Muscle layer of colon (tissue), 2 donors: Measurements from ENCODE around the gene RARRES1.

Experiments used
- H3K27ac ChIP-seq: one replicate; pipeline ENCODE4 v1.7.0; 2013; ENCODE audit warnings: low read depth, mild to moderate bottlenecking, low read length, moderate library complexity
- H3K27me3 ChIP-seq, 2 donors: one replicate each; pipeline ENCODE4 v1.7.0; 2013; ENCODE audit warnings: low read length in 2 of 2, mild to moderate bottlenecking in 2 of 2; ENCODE audit not compliant: insufficient read depth in 2 of 2, control insufficient read depth in 1 of 2
- H3K36me3 ChIP-seq: one replicate; pipeline ENCODE4 v1.7.0; 2013; ENCODE audit warnings: mild to moderate bottlenecking, low read length; ENCODE audit not compliant: insufficient read depth
- H3K4me1 ChIP-seq: one replicate; pipeline ENCODE4 v1.7.0; 2013; ENCODE audit warnings: mild to moderate bottlenecking, low read length; ENCODE audit not compliant: insufficient read depth
- H3K4me3 ChIP-seq, 2 donors: one replicate each; pipeline ENCODE4 v1.7.0; 2013; ENCODE audit warnings: low read length in 2 of 2, low read depth in 1 of 2, mild to moderate bottlenecking in 1 of 2, moderate library complexity in 1 of 2
- H3K9ac ChIP-seq: one replicate; pipeline ENCODE4 v1.7.0; 2013; ENCODE audit warnings: low read length
- H3K9me3 ChIP-seq: one replicate; pipeline ENCODE4 v1.7.0; 2013; ENCODE audit warnings: mild to moderate bottlenecking, low read length
- donor health status: abdominal sarcoma.
- donor health status: Adenocarcinoma of cecum.

Gene RARRES1

GRCh38 chr3:158742871-158743663, 10.8 kb upstream of the RARRES1 start:
- no peaks in the 10 kb centered on the region for H3K4me1 ChIP-seq
- H3K27me3 ChIP-seq, result no peaks in the 10 kb centered on the region
- no peaks in the 10 kb centered on the region for H3K9me3 ChIP-seq
- no peak overlapping the region for H3K27ac ChIP-seq
- peaks cover 30% of the 10 kb centered on the region for H3K36me3 ChIP-seq
- H3K9ac ChIP-seq, result no peak overlapping the region
- H3K4me3 ChIP-seq, result no peak overlapping the region

DNA sequence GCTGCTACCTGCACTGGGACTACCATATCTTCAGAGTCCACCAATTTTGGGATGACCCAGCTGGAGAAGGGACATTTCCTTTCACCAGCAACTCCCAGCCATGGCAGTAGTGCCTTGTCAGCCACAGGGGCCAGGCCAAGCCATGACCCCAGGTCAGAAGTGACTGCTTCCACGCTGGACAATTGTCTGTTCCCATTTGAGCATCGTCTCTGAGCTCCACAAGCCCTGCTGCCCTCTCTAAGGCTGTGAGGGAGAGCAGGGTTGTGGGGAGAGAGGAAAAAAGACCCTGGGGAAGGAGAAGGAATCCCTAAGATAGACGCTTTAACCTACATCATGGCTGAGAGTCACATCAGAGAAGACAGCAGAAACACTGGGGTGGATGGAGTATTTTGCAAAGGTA, 7.4 kb upstream of the RARRES1 start:
- Histone ChIP-seq H3K36me3 (peaks cover 17% of the 10 kb centered on the region), H3K4me3 (no peak overlapping the region), H3K9ac (no peak overlapping the region), H3K27ac (no peak overlapping the region), H3K9me3 (no peaks in the 10 kb centered on the region), H3K27me3 (no peaks in the 10 kb centered on the region), H3K4me1 (no peaks in the 10 kb centered on the region)

GRCh38 chr3:158739078-158739477, 6.8 kb upstream of the RARRES1 start:
- H3K27ac ChIP-seq, result no peak overlapping the region
- H3K4me3 ChIP-seq, result no peak overlapping the region
- H3K36me3 ChIP-seq, result peaks cover 12% of the 10 kb centered on the region
- H3K9ac ChIP-seq, result no peak overlapping the region
- no peaks in the 10 kb centered on the region for H3K4me1 ChIP-seq
- H3K9me3 ChIP-seq, result no peaks in the 10 kb centered on the region
- no peaks in the 10 kb centered on the region for H3K27me3 ChIP-seq

GRCh38 chr3:158738653-158739052, 6.4 kb upstream of the RARRES1 start:
- Histone ChIP-seq H3K9ac (no peak overlapping the region), H3K9me3 (no peaks in the 10 kb centered on the region), H3K4me3 (no peak overlapping the region), H3K27ac (no peak overlapping the region), H3K4me1 (no peaks in the 10 kb centered on the region), H3K36me3 (peaks cover 7% of the 10 kb centered on the region), H3K27me3 (no peaks in the 10 kb centered on the region)

- Histone ChIP-seq H3K4me3 (no peak overlapping the region), H3K27ac (no peak overlapping the region), H3K4me1 (no peaks in the 10 kb centered on the region), H3K36me3 (peaks cover 4% of the 10 kb centered on the region), H3K9ac (no peak overlapping the region), H3K9me3 (no peaks in the 10 kb centered on the region), H3K27me3 (no peaks in the 10 kb centered on the region)
Measured at GRCh38 chr3:158737976-158738615, 5.8 kb upstream of the RARRES1 start.

- Histone ChIP-seq H3K9me3 (no peaks in the 10 kb centered on the region), H3K4me1 (peaks cover 4% of the 10 kb centered on the region), H3K36me3 (peaks cover 4% of the 10 kb centered on the region), H3K27me3 (no peaks in the 10 kb centered on the region), H3K4me3 (no peak overlapping the region), H3K9ac (no peak overlapping the region), H3K27ac (no peak overlapping the region)
Measured at GRCh38 chr3:158737410-158737809, 5.2 kb upstream of the RARRES1 start.

- H3K4me1 ChIP-seq, result peaks cover 13% of the 10 kb centered on the region
- no peak overlapping the region for H3K4me3 ChIP-seq
- no peak overlapping the region for H3K9ac ChIP-seq
- no peak overlapping the region for H3K27ac ChIP-seq
- peaks cover 4% of the 10 kb centered on the region for H3K36me3 ChIP-seq
- no peaks in the 10 kb centered on the region for H3K9me3 ChIP-seq
- H3K27me3 ChIP-seq, result no peaks in the 10 kb centered on the region
Measured at GRCh38 chr3:158735296-158736033, 3.2 kb upstream of the RARRES1 start.

GRCh38 chr3:158733656-158734055, 1.4 kb upstream of the RARRES1 start:
- no peak overlapping the region for H3K27ac ChIP-seq
- H3K9me3 ChIP-seq, result no peaks in the 10 kb centered on the region
- no peaks in the 10 kb centered on the region for H3K27me3 ChIP-seq
- peaks cover 13% of the 10 kb centered on the region for H3K4me1 ChIP-seq
- no peak overlapping the region for H3K9ac ChIP-seq
- peaks cover 4% of the 10 kb centered on the region for H3K36me3 ChIP-seq
- H3K4me3 ChIP-seq, result no peak overlapping the region

- H3K4me3 ChIP-seq, result peak overlapping the region; percentile 73 to 84
- peak overlapping the region; percentile 65 for H3K27ac ChIP-seq
- peaks cover 13% of the 10 kb centered on the region for H3K4me1 ChIP-seq
- peaks cover 4% of the 10 kb centered on the region for H3K36me3 ChIP-seq
- H3K27me3 ChIP-seq, result no peaks in the 10 kb centered on the region
- no peaks in the 10 kb centered on the region for H3K9me3 ChIP-seq
- H3K9ac ChIP-seq, result peak overlapping the region; percentile 37
Measured at GRCh38 chr3:158732856-158733200, 571 bp upstream of the RARRES1 start.

DNA sequence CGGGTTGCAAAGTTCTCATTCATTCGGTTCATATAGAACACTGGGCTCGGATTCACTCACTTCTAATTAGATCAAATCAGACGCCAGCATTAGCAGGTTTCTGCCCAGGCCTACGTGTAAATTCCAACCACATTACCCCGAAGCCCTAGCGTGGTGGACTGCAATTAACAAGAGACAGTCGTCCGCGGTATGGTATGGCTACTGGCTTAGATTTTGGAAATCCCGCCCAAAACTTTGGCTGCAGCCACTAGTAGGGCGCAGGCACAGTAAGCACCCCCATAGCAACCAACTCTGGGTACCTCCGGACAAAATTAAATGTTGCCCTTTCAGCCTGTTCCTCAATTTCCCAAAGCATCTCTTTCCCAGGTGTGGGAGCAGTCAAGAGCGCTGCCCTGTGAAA, 771 bp downstream of the RARRES1 start:
- no peaks in the 10 kb centered on the region for H3K27me3 ChIP-seq
- no peaks in the 10 kb centered on the region for H3K36me3 ChIP-seq
- H3K4me1 ChIP-seq, result peaks cover 18% of the 10 kb centered on the region
- no peaks in the 10 kb centered on the region for H3K9me3 ChIP-seq
- H3K9ac ChIP-seq, result peak overlapping the region; percentile 29
- H3K4me3 ChIP-seq, result peak overlapping the region; percentile 73 to 84
- peak overlapping the region; percentile 78 for H3K27ac ChIP-seq

DNA sequence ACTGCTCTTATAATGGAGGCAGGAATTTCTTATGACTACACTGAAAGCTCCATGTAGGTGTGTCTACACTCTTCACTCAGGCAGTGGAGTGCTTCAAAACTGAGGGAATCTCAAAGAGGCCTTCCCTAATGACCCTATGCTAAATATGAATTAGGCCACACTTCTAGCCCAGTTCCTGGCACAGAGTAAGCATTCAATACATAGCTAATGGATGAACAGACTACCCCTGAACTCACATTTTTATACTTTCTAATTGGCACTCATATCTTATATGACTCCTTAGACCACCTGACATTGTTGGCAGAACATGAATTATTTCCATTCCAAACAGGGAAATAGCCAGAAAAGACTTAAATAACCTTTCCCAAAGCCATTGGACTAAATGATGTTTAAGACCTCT, 3.4 kb downstream of the RARRES1 start:
- no peak overlapping the region for H3K9ac ChIP-seq
- no peaks in the 10 kb centered on the region for H3K36me3 ChIP-seq
- H3K4me3 ChIP-seq, result no peak overlapping the region
- H3K9me3 ChIP-seq, result no peaks in the 10 kb centered on the region
- no peak overlapping the region for H3K27ac ChIP-seq
- no peaks in the 10 kb centered on the region for H3K27me3 ChIP-seq
- peaks cover 42% of the 10 kb centered on the region for H3K4me1 ChIP-seq
